ENCODE measurements around the gene KDSR.

The KDSR gene

GRCh38 chr18:63282793-63283192, 84.2 kb downstream of the KDSR start:
- no peak for DNase-seq

Measured in amniotic stem cell (primary cell).